GM21528 (cell line): ENCODE results near the gene XAF1.
"Not testable (repeated sequence)": the region's sequence is repeated elsewhere in the genome, so short reads cannot be mapped to it uniquely, and the experiment has no call there.

Experiments used
- ATAC-seq: cut with Tn5 transposase; IDR thresholded peaks from one replicate; pipeline ENCODE4 v1.9.1; 2021; ENCODE audit warnings: mild to moderate bottlenecking, moderate library complexity; ENCODE audit not compliant: unreplicated experiment, low FRiP score

XAF1 gene

DNA sequence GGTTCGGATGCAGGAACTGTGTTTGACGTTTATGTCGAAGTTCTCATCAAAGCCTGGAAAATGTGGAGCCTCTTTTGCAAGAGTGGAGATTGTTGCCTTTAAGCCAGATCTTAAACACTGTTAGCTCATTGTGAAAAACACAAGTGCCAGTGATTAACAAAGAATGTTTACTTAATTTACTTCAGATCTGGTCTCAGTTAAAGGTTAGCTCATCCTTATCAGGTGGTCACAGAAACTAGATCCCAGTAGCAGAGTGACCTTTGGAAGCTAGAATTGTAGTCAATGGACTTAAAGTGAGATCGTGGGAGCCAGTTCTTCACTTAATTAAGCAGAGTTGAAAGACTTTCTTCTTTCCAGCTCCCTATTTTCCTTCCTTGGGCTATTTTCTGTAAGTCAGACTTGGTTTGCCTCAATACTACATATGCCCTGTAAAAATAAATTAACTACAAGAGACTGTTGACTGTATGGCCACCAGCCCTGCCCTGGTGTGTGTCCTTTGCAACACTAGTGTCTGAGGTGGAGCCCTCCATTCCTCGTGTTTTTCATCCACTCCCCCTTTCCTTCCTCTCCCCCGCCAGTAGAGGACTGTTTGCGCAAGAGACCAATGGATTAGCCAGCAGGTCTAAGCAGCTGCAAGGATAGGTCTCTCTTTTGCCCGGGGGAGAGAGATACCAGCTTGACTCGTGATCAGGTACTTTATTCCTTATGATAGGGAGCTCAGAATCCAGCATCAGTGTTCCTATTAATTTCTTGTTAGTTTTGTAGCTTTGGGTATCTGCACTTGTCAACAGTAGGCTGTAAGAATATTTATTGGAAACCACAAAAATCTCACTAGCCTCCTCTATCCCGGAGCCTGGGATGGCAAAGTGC is 40.4 kb downstream of the XAF1 start:
- ATAC-seq = no peak

DNA sequence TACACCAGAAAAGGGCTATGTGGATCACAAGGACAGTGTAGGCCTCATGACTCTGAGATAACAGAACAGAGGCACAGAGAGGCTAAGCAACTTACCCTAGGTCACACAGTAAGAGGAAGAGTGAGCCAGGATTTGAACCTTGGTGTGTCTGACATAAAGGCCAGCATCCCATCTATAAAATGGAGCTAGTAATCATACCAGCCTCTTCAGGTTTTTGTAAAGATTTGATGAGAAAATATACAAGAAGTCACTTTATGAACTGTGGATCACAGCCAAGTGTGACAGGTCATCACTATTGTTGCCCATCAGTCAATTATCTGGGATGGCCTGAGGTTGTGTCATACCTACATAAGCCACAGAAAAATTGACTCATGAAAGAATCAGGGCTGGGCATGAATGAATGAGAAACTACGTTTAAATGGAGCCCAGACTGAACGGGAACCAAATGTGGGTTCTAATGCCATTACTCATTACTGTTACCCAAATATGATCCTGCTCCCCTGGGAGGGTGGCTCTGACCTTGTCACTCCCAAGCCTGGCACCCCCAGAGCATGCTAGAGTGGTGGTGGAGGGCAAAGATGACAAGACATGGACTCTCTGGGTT is 41.1 kb downstream of the XAF1 start:
- ATAC-seq = no peak

DNA sequence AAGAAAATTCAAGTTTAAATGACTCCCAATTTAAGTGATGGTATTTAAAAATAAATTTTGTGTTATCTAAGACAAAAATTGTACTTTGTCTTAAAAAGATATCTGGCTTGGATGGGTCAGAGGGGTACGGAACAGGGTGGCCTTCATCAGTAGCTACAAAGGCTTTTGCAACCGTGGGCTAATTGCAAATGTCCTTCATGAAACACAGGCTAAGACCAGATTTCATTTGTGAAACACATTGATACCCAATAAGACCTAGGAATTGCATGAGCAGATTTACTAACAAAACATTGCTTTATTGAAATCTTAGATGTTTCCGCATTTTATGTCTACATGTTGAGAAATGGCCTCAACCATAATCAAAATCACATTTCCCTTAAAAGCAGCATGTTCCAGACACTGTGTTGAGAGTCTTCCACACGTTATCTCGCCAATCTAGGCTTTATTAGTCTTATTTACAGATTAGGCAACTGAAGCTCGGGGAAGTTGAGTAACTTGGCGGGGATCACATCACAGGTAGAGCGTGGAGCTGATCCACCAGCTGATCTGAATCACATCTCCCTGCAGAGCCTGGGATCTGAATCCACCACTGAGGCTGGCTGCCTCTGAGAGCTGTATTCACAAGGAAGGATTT is 42.0 kb downstream of the XAF1 start:
- ATAC-seq = no peak

DNA sequence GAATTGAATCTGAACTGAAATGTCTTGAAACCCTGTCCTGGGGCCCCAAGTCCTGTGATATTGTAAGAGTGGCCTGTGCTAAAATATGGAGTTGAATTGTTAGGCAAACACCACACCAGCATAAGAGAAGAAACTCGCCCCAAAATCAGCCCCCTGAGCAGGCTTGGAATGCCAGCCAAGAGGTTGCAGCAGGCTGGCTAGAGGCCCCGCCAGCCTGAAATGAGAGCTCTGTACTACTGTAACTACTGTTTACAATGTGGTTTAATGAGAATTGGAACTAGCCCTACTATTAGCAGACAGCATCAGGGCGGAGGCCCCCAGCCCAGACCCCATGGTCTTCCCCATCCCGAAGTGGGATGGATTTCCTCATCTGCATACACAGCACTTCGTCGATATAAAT is 43.9 kb downstream of the XAF1 start:
- ATAC-seq = no peak

DNA sequence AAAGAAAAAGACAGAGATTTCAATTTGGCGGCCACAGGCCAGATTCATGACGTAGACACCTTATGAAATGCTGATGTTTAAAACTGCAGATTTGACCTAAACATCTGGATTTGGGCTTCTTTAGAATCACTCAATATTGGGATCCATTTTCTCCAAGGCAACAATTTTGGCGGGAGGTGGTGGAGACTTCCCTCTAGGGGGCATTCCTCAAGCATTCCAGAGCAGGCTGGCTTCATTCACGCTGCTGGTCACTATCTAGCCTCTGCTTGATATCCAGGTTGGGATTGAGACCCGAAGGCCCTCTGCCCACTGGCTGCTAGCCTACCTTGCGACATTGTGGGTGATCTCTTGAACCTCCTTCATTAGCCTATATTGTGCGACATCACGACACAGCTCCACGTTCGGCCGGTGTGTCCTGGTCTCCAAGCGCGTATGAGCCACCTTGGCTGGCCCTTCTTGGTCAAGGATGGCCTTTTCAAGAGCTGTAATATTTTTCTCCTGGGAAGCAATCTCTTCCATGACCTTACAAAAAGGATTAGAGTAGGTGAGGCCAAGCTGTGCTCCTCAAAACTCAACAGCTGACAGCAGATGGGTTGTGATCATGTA is 44.7 kb downstream of the XAF1 start:
- no peak for ATAC-seq

DNA sequence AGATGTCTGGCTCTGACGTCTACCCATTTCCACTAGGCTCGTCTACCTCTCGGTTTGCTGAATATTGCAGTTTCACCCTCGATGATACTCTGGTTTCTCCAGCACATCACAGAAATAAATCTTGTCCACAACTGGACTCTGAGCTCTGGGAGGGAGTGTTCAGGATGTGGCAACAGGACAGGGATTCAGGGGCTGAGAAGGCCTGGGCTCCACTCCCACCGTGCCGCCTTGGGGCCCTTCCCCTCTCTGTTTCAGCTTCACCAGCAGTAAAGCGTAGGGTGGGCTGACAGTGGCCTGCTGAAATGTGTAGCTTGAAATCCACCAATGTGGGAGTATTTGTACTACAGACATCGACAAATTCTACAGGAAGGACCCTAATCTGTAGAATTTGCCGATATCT is 55.7 kb downstream of the XAF1 start:
- ATAC-seq = no peak

DNA sequence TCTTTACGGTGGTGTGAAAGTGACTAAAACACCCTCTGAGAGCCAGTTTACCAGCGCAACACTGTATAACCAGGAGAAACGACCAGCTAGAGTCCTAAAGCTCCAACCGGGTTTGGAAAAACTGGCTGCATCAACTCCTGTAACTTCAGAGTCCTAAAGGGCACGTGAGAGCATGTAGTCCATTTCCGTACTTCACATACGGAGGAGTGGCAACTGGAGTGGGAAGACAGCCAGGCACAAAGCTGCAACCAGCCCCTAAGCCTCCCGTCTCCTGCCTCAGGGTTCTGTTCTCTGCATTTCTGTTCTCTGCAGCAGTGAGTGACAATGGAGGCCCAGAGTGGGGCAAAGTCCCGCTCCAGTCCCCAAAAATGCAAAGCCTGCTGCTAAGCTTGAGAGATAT is 56.4 kb downstream of the XAF1 start:
- ATAC-seq = no peak

DNA sequence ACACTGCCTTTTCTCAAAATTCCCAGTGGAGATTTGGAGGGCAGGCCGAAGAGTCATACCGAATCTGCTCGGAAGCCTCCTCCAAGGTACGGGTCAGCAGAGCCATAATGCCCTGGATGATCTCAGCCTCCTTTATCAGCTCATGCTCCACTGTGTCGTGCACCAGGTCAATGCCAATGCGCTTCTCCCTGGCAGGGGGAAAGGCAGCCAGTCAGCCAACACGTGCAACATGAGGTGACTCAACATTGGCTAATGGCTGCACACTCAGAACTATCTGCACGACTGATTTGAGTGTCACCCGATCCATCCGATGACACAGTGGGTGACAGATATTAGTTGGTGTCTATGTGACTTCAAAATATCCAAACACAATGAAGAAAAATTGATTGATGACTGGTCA is 59.9 kb downstream of the XAF1 start:
- no peak for ATAC-seq

DNA sequence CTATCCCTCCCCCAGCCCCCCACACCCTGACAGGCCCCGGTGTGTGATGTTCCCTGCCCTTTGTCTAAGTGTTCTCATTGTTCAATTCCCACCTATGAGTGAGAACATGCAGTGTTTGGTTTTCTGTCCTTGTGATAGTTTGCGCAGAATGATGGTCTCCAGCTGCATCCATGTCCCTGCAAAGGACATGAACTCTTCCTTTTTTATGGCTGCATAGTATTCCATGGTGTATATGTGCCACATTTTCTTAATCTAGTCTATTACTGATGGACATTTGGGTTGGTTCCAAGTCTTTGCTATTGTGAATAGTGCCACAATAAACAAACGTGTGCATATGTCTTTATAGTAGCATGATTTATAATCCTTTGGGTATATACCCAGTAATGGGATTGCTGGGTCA is 60.5 kb downstream of the XAF1 start:
- ATAC-seq = not testable (repeated sequence)

DNA sequence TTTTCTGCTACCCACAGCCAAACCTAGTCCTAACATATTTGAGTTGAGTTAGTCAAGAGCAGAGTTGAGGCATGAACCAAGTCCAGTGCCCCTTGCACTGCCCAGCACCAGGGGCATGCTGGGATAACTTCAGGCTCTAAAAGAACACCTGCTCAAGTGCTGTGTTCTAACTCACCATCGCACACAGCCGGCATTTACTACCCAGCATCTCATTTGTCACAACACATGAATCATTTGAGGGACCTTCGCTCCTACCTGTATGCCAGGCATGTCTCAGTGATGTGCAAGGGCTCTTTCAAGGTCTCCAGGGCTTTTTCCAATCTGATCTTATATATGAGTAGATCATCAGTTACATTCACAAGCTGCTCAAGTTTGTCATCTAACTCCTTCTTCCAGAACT is 63.1 kb downstream of the XAF1 start:
- no peak for ATAC-seq

DNA sequence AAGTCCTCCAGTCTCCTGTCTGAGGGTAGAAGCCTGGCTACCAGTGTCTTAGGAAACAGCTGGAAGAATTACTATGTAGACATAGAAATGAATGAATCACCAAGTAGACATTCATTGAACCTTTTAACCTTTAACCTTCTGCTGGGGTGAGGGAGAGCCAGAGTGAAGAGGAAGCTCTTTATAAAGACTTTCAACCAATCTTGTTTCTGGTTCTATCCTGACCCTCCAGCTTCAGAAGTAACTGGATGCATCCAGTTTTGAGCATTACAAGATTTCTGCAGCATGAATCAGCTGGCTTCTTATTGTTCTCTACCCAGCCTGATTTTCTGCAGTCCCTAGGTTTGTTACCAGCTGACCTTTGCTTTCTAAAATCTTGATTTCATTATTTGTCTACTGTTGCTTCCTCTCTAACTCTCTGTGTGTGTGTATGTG is 67.2 kb downstream of the XAF1 start:
- ATAC-seq = no peak
